HG03108 (cell line): ENCODE results near the gene FBLN1.
"Not testable (repeated sequence)": the region's sequence is repeated elsewhere in the genome, so short reads cannot be mapped to it uniquely, and the experiment has no call there.

Source experiments
- ATAC-seq: cut with Tn5 transposase; IDR thresholded peaks from one replicate; pipeline ENCODE4 v1.9.1; 2021; ENCODE audit warnings: moderate library complexity; ENCODE audit not compliant: unreplicated experiment

FBLN1 gene

DNA sequence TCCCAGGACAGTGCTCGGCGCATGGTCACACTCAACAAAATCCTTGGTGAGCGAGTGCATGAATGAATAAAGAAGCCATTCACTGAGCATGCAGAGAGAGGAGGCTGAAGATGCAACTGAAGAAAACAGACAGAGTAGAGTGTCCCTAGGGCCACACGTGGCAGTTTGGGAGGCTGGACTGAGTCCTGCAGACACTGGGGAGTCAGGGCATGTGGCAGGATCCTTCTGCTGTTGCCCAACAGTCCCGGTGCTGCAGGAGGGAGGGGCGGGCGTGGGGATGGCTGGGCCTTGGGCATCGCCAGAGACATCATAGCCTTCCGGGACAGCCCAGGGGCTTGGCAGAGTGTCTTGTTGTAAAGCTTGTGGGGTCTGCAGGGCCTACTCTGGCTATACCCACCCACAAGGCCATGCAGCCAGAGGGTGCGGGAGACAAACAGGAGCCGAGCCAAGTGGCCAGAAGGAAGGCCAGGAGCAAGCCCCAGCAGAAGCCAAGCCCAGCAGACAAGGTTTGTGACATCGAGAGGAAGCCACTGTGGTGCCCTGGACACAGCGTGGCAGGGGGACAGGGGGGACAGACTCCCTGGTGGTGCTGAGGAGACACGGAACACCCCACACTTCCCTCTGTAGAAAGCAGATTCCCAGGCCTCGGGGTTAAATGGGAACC is 26.7 kb upstream of the FBLN1 start:
- no peak for ATAC-seq

DNA sequence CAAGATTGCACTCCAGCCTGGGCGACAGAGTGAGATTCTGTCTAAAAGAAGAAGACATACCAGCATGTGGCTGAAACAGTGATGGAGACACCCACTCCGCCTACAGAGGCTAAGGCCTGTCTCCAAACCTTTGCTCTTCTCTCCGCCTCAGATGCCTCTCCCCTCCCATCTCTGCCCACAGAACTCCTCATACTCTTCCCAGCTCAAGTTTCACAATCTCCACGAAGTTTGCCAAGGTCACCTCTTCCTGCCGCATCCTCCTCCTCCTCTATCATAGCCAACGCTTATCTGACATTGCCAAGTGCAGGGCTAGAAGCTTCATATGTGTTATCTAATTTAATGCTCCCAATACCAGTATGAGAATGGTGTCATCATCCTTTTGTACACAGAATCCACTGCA is 25.9 kb upstream of the FBLN1 start:
- no peak for ATAC-seq

DNA sequence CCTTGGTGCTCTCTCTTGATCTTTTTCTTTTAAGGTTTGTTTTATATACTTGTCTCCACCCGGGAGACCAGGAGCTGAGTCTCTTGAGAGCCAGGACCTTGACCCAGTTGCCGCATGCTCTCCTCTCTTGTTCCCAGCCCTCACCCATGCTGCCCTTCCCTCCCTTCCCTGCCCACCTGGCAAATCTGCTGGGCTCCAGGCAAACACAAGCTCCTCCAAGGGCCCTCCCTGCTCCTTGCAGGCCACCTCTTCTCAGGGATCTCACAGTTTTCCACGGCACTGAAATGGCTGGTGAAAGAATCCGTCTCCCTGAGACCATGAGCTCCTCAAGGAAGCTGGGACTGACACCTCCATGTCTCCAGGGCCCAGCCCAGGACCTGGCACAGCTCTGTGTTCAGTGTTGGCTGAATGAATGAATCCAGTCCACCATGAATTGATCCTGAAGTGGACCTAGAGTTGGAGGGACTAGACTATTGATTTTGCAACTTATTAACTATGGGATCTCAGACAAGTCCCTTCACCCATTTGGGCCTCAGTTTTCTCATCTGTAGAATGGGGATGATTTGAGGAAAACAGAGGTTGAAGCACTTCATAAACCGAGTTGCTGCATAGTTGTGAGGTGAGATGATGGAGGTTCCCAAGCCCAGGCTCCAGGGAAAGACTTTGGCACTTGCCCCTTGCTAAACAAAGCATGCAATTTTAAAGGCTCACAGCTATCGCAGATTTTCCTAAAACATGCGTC is 25.1 kb upstream of the FBLN1 start:
- ATAC-seq = no peak

- no peak for ATAC-seq
Measured at GRCh38 chr22:45478108-45478771, 24.4 kb upstream of the FBLN1 start.

- ATAC-seq = no peak
Measured at GRCh38 chr22:45480717-45481116, 22.0 kb upstream of the FBLN1 start.

GRCh38 chr22:45481661-45482060 is 21.0 kb upstream of the FBLN1 start:
- no peak for ATAC-seq

DNA sequence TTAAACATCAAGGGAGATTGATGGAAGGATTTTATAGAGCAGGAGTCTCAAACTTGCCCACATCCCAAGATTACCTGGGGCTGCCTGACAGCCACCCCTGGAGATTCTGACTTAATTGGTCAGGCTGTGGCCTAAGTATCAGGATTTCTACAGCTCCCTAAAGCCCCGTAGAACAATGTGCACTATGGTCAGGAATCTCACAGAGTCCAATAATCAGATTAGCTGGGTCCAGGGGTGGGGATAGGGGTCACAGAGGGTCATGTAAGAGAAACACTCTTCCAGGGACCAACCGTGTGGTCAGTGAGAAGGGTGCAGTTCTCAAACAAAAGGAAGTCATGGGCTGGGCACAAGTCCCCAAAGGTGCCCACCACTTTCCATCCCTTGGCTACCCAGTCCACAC is 20.5 kb upstream of the FBLN1 start:
- no peak for ATAC-seq

DNA sequence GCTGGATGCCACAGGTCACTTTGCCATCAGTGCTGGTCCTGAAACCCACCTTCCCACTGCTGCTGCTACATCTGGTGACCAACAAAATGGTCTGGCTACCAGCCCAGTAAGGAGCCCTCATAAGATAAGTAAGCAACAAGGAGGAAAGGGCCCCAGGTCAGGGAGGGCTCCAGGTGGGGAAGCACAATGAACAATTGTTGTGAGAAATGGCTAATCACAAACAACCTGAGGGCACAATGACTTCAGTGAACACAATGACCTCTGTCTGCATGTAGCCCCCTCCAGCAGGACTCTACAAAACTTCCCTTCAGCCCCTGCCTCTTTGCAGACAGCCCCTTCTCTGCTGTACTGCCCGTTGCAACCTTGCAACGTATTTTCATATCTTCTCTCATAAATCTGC is 19.4 kb upstream of the FBLN1 start:
- no peak for ATAC-seq

- ATAC-seq = no peak
Measured at GRCh38 chr22:45483918-45484499, 18.7 kb upstream of the FBLN1 start.

- ATAC-seq = no peak
Measured at GRCh38 chr22:45484742-45485141, 17.9 kb upstream of the FBLN1 start.

- no peak for ATAC-seq
Measured at GRCh38 chr22:45485261-45485660, 17.4 kb upstream of the FBLN1 start.

DNA sequence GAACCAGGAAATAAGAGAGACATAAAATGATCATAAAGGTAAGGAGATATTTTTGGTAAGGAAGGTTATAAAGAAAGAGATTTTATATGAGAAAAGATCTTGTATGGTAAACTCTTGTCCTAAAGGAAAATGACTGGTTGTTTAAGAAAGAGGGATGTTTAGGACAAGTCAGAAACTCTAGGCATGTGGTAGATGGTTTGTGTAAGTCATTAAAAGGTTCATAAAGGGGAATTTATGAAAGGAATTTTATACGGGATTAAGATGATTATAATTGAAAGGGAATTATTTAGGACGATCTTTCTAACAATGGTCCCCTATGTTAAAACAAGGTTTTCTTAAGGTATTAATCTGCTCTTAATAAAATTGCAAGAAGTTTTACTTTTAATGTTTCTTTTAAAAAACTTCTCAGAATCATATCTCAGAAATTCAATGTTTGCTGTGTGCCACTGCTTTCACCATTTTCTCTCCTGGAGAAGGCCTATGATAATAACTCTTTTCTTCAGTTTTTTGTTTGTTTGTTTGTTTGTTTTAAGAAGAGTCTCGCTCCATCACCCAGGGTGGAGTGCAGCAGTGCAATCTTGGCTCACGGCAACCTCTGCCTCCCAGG is 13.8 kb upstream of the FBLN1 start:
- ATAC-seq = no peak

GRCh38 chr22:45490836-45491235 is 11.8 kb upstream of the FBLN1 start:
- no peak for ATAC-seq

DNA sequence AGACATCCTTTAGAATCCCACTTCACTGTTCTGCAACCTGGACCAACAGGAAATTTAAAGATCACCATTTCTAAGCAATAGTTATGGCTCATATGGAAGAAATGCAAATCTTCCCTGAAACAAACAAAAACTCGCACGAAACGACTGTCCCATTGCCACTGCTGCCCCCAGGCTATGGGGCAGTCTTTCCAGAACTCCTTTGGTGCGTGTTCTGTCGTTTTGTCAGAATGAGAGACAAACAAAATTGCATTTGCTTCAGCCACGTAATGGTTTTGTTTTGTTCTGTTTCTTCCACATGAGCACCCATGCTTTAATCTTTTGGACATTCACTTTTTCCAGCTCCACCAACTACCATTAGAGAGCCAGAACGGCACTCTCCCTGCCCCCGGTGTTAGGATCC is 10.8 kb upstream of the FBLN1 start:
- ATAC-seq = no peak

DNA sequence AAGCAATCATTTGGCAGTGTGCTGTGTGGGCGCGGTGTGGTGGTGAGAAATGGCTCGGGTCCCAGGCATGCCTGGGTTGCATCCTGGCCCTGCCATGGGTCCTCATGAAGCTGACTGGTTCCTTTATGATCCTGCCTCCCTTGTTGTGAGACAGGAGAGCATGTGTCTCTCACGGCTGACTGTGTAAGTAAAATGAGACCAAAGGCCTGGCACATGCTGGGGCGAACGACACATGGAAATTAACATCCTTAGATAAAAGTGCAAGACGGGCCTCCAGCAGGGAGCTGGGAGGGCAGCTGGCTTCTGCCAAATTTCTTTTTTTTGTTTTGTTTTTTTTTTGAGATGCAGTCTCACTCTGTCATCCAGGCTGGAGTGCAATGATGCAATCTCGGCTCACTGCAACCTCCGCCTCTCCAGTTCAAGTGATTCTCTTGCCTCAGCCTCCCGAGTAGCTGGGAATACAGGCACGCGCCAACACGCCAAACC is 9.4 kb upstream of the FBLN1 start:
- no peak for ATAC-seq

DNA sequence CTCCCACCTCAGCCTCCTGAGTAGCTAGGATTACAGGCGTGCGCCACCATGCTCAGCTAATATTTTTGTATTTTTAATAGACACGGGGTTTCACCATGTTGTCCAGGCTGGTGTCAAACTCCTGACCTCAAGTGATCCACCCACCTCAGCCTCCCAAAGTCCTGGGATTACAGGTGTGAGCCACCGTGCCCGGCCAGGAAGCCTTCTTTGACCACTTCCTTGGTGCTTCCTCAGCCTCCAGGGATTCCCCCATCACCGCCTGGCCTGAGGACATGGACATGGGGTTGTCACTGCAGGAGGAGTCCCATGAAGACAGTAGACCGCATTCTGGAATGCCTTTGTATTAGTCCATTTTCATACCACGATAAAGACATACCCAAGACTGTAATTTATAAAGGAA is 8.4 kb upstream of the FBLN1 start:
- not testable (repeated sequence) for ATAC-seq

DNA sequence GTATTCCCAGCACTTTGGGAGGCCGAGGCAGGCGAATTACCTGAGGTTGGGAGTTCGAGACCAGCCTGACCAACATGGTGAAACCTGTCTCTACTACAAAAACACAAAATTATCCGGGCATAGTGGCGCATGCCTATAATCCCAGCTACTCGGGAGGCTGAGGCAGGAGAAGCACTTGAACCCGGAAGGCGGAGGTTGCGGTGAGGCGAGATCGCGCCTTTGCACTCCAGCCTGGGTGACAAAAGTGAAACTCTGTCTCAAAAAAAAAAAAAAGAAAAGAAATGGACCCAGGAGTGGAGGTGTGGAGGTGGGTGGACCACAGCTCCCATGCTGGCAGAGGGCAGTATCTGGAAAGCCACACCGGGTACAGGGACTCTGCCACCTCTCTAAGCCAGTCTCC is 7.1 kb upstream of the FBLN1 start:
- ATAC-seq = not testable (repeated sequence)

GRCh38 chr22:45496451-45496941 is 6.2 kb upstream of the FBLN1 start:
- no peak for ATAC-seq

- ATAC-seq = no peak
Measured at GRCh38 chr22:45497351-45498145, 5.1 kb upstream of the FBLN1 start.

GRCh38 chr22:45499746-45500145 is 2.9 kb upstream of the FBLN1 start:
- ATAC-seq = no peak
